Measurements from ENCODE around the gene CEP44. TPM values are rescaled to one million over a fixed set of nuclear protein-coding genes. Genes with fewer than 3 reads are reported as not detected.
"Not testable (repeated sequence)": the region's sequence is repeated elsewhere in the genome, so short reads cannot be mapped to it uniquely, and the experiment has no call there.

CEP44 gene
- polyA plus RNA-seq, 1 donor from 2014 or later, result 19.3 TPM

DNA sequence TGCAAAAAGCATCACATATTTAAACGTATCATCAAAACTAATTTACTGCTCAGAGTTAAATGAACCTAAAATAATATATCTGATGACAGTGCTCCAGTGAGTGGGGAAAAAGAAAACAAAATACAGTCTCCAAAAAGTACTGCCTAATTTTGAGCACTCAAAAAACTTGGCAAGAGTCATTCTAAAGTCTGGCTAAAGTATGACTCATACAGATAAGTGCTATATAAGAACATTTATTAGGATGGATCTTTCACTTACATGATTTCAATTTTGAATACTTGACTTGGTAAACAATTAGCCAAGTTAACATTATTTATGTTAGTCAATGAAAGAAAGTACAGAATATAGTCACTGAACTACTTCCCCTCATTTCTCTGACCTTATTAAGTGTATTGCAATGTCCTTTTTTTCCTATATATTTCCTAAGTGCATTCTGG is 27.4 kb upstream of the CEP44 start:
- Histone ChIP-seq H3K27ac (ENCODE audit: low read length) (no peak overlapping the region), H3F3A (ENCODE audit: insufficient read depth, low read length, poor library complexity, severe bottlenecking) (no peaks in the 10 kb centered on the region), H3K4me3 (ENCODE audit: low read length) (no peak overlapping the region), H3K4me2 (ENCODE audit: low read length) (no peak overlapping the region), H2AFZ (ENCODE audit: low read depth, low read length) (no peak overlapping the region), H3K36me3 (ENCODE audit: insufficient read depth, low read length) (peaks cover 5% of the 10 kb centered on the region), H4K20me1 (ENCODE audit: insufficient read depth) (no peaks in the 10 kb centered on the region), H3K27me3 (ENCODE audit: insufficient read depth, low read depth, low read length) (no peaks in the 10 kb centered on the region), H3K79me2 (replicated peaks; ENCODE audit: insufficient read depth, low read length) (no peaks in the 10 kb centered on the region), H3K9ac (ENCODE audit: low read length) (no peak overlapping the region), H3K9me2 (ENCODE audit: insufficient read depth, low read length) (no peaks in the 10 kb centered on the region), H3K9me3 (ENCODE audit: low read length) (no peaks in the 10 kb centered on the region)
- TF ChIP-seq MXI1 (conservative IDR thresholded peaks at IDR 0.05; ENCODE audit: poor library complexity, severe bottlenecking), result no peak
- TF ChIP-seq EP300 (conservative IDR thresholded peaks at IDR 0.05; ENCODE audit: poor library complexity, severe bottlenecking), result no peak
- TF ChIP-seq RAD21 (conservative IDR thresholded peaks at IDR 0.05), result no peak

DNA sequence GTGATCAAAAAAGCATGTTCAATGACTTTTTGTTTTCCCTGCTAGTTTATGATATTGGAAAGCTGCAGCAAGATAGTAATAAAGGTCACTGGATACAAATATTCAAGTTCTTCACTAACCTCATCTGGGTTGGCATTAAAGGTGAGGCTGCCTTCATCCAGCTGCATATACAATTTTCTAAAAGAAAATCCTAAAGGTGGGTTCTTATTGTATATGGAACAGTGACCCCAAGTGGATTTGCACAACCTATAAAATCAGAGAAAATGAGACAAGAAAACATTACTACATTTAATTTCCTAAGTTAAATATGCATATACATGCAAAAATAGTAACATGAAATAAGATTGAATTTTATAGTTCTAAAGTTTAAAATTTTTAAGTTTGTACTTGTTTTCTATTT is 24.1 kb upstream of the CEP44 start:
- H3F3A ChIP-seq (ENCODE audit: insufficient read depth, low read length, poor library complexity, severe bottlenecking), result no peaks in the 10 kb centered on the region
- no peaks in the 10 kb centered on the region for H3K27me3 ChIP-seq (ENCODE audit: insufficient read depth, low read depth, low read length)
- H4K20me1 ChIP-seq (ENCODE audit: insufficient read depth), result no peaks in the 10 kb centered on the region
- no peak overlapping the region for H3K4me2 ChIP-seq (ENCODE audit: low read length)
- H3K9ac ChIP-seq (ENCODE audit: low read length), result no peak overlapping the region
- no peak overlapping the region for H3K4me3 ChIP-seq (ENCODE audit: low read length)
- H3K36me3 ChIP-seq (ENCODE audit: insufficient read depth, low read length), result no peaks in the 10 kb centered on the region
- H3K79me2 ChIP-seq (replicated peaks; ENCODE audit: insufficient read depth, low read length), result peaks cover 10% of the 10 kb centered on the region
- H3K27ac ChIP-seq (ENCODE audit: low read length), result no peak overlapping the region
- H2AFZ ChIP-seq (ENCODE audit: low read depth, low read length), result no peak overlapping the region
- no peak for TF ChIP-seq EP300 (conservative IDR thresholded peaks at IDR 0.05; ENCODE audit: poor library complexity, severe bottlenecking)
- no peak for TF ChIP-seq RAD21 (conservative IDR thresholded peaks at IDR 0.05)
- TF ChIP-seq TAF1 (IDR thresholded peaks at IDR 0.05; ENCODE audit: low read depth), result no peak
- no peak for TF ChIP-seq MXI1 (conservative IDR thresholded peaks at IDR 0.05; ENCODE audit: poor library complexity, severe bottlenecking)
- TF ChIP-seq, protein P1, sequence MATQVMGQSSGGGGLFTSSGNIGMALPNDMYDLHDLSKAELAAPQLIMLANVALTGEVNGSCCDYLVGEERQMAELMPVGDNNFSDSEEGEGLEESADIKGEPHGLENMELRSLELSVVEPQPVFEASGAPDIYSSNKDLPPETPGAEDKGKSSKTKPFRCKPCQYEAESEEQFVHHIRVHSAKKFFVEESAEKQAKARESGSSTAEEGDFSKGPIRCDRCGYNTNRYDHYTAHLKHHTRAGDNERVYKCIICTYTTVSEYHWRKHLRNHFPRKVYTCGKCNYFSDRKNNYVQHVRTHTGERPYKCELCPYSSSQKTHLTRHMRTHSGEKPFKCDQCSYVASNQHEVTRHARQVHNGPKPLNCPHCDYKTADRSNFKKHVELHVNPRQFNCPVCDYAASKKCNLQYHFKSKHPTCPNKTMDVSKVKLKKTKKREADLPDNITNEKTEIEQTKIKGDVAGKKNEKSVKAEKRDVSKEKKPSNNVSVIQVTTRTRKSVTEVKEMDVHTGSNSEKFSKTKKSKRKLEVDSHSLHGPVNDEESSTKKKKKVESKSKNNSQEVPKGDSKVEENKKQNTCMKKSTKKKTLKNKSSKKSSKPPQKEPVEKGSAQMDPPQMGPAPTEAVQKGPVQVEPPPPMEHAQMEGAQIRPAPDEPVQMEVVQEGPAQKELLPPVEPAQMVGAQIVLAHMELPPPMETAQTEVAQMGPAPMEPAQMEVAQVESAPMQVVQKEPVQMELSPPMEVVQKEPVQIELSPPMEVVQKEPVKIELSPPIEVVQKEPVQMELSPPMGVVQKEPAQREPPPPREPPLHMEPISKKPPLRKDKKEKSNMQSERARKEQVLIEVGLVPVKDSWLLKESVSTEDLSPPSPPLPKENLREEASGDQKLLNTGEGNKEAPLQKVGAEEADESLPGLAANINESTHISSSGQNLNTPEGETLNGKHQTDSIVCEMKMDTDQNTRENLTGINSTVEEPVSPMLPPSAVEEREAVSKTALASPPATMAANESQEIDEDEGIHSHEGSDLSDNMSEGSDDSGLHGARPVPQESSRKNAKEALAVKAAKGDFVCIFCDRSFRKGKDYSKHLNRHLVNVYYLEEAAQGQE (IDR thresholded peaks at IDR 0.05; ENCODE audit: borderline replicate concordance), result no peak
- H3K9me3 ChIP-seq (ENCODE audit: low read length), result no peaks in the 10 kb centered on the region
- no peaks in the 10 kb centered on the region for H3K9me2 ChIP-seq (ENCODE audit: insufficient read depth, low read length)

DNA sequence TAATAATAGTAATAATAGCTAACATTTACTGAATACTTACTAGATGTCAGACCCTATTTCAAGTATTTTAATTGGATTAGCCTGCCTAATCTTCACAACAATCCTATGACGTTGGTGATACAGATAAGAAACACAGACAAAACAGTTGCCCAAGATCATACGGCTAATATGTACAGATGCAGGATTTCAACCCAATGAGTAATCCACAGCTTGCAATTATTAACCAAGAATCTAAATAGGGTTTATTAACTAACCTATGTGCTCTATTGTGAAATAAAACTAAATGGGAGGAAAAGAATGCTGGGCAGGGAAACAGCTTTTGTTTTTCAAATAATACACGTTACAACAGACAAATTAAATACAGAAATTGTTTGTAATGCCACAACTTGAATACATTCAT is 23.6 kb upstream of the CEP44 start:
- no peaks in the 10 kb centered on the region for H3K36me3 ChIP-seq (ENCODE audit: insufficient read depth, low read length)
- H3K9ac ChIP-seq (ENCODE audit: low read length), result no peak overlapping the region
- no peak overlapping the region for H3K4me3 ChIP-seq (ENCODE audit: low read length)
- H3K27me3 ChIP-seq (ENCODE audit: insufficient read depth, low read depth, low read length), result no peaks in the 10 kb centered on the region
- H3K79me2 ChIP-seq (replicated peaks; ENCODE audit: insufficient read depth, low read length), result peaks cover 15% of the 10 kb centered on the region
- no peaks in the 10 kb centered on the region for H4K20me1 ChIP-seq (ENCODE audit: insufficient read depth)
- H2AFZ ChIP-seq (ENCODE audit: low read depth, low read length), result no peak overlapping the region
- H3K27ac ChIP-seq (ENCODE audit: low read length), result no peak overlapping the region
- no peak for TF ChIP-seq MXI1 (conservative IDR thresholded peaks at IDR 0.05; ENCODE audit: poor library complexity, severe bottlenecking)
- TF ChIP-seq RAD21 (conservative IDR thresholded peaks at IDR 0.05), result no peak
- no peak for TF ChIP-seq EP300 (conservative IDR thresholded peaks at IDR 0.05; ENCODE audit: poor library complexity, severe bottlenecking)
- no peak for TF ChIP-seq EZH2 (IDR thresholded peaks at IDR 0.05; ENCODE audit: borderline replicate concordance, insufficient read depth, low read length, poor library complexity, severe bottlenecking)
- TF ChIP-seq, protein P1 (IDR thresholded peaks at IDR 0.05; ENCODE audit: borderline replicate concordance), result no peak
- TF ChIP-seq SMC3 (conservative IDR thresholded peaks at IDR 0.05; ENCODE audit: poor library complexity), result no peak
- no peak for TF ChIP-seq POLR2AphosphoS5 (IDR thresholded peaks at IDR 0.05)
- TF ChIP-seq, protein P2, sequence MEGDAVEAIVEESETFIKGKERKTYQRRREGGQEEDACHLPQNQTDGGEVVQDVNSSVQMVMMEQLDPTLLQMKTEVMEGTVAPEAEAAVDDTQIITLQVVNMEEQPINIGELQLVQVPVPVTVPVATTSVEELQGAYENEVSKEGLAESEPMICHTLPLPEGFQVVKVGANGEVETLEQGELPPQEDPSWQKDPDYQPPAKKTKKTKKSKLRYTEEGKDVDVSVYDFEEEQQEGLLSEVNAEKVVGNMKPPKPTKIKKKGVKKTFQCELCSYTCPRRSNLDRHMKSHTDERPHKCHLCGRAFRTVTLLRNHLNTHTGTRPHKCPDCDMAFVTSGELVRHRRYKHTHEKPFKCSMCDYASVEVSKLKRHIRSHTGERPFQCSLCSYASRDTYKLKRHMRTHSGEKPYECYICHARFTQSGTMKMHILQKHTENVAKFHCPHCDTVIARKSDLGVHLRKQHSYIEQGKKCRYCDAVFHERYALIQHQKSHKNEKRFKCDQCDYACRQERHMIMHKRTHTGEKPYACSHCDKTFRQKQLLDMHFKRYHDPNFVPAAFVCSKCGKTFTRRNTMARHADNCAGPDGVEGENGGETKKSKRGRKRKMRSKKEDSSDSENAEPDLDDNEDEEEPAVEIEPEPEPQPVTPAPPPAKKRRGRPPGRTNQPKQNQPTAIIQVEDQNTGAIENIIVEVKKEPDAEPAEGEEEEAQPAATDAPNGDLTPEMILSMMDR (IDR thresholded peaks at IDR 0.05; ENCODE audit: poor library complexity, severe bottlenecking), result no peak
- H3K9me2 ChIP-seq (ENCODE audit: insufficient read depth, low read length), result no peaks in the 10 kb centered on the region
- no peaks in the 10 kb centered on the region for H3F3A ChIP-seq (ENCODE audit: insufficient read depth, low read length, poor library complexity, severe bottlenecking)
- H3K9me3 ChIP-seq (ENCODE audit: low read length), result no peaks in the 10 kb centered on the region
- no peak overlapping the region for H3K4me2 ChIP-seq (ENCODE audit: low read length)

DNA sequence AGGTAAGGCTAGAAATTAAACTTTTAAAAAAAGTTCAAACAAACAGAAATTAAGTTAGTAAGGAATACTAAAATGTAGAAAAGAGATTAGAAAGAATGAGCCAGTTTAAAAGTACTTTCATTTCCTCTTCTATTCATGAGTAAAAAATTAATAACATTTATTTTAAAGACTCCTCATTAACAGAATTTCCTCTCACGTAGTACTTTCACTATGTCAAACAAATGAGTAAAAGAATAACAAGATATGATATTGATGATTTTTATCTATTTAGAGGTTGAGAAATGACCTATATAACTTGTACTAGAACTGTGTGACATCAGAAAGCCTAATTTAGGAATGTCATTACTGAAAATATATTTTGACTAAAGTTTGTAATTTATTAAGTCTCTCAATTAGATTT is 22.3 kb upstream of the CEP44 start:
- H3K79me2 ChIP-seq (replicated peaks; ENCODE audit: insufficient read depth, low read length), result peaks cover 15% of the 10 kb centered on the region
- not testable (repeated sequence) for H3K9ac ChIP-seq (ENCODE audit: low read length); H4K20me1 ChIP-seq (ENCODE audit: insufficient read depth); H3K9me3 ChIP-seq (ENCODE audit: low read length); H3K36me3 ChIP-seq (ENCODE audit: insufficient read depth, low read length); H3K4me2 ChIP-seq (ENCODE audit: low read length); H3K4me3 ChIP-seq (ENCODE audit: low read length); H2AFZ ChIP-seq (ENCODE audit: low read depth, low read length); H3K9me2 ChIP-seq (ENCODE audit: insufficient read depth, low read length); H3K27ac ChIP-seq (ENCODE audit: low read length); H3F3A ChIP-seq (ENCODE audit: insufficient read depth, low read length, poor library complexity, severe bottlenecking); H3K27me3 ChIP-seq (ENCODE audit: insufficient read depth, low read depth, low read length)

All from neural cell (in vitro differentiated cells).